NCI-H2029 (cell line): ENCODE results near the gene SPACA9.

Experiments used
- DNase-seq: peaks from one replicate; lab custom pipeline; 2025; lab: John Stamatoyannopoulos, UW

Gene SPACA9

GRCh38 chr9:132894346-132894745 lies 15.6 kb downstream of the SPACA9 start:
- DNase-seq = no peak

GRCh38 chr9:132894862-132895835 lies 16.5 kb downstream of the SPACA9 start:
- peak; percentile 88 for DNase-seq

GRCh38 chr9:132896264-132896663 lies 17.6 kb downstream of the SPACA9 start:
- no peak for DNase-seq

- no peak for DNase-seq
These were observed 18.2 kb downstream of the SPACA9 start for GRCh38 chr9:132896906-132897305.

GRCh38 chr9:132898051-132898450 lies 19.4 kb downstream of the SPACA9 start:
- DNase-seq = no peak

GRCh38 chr9:132901858-132902831 lies 23.4 kb downstream of the SPACA9 start:
- peak; percentile 55 for DNase-seq

- no peak for DNase-seq
These were observed 25.1 kb downstream of the SPACA9 start for GRCh38 chr9:132903574-132904492.

- DNase-seq = no peak
These were observed 27.0 kb downstream of the SPACA9 start for GRCh38 chr9:132905726-132906125.

- no peak for DNase-seq
These were observed 29.9 kb downstream of the SPACA9 start for GRCh38 chr9:132908635-132909034.

GRCh38 chr9:132909311-132909710 lies 30.6 kb downstream of the SPACA9 start:
- no peak for DNase-seq

GRCh38 chr9:132910376-132910775 lies 31.7 kb downstream of the SPACA9 start:
- DNase-seq = no peak

- DNase-seq = no peak
These were observed 33.4 kb downstream of the SPACA9 start for GRCh38 chr9:132912131-132912530.

- no peak for DNase-seq
These were observed 36.2 kb downstream of the SPACA9 start for GRCh38 chr9:132914924-132915323.

- no peak for DNase-seq
These were observed 41.0 kb downstream of the SPACA9 start for GRCh38 chr9:132919614-132920268.

- no peak for DNase-seq
These were observed 44.7 kb downstream of the SPACA9 start for GRCh38 chr9:132923346-132923902.

- DNase-seq = no peak
These were observed 49.0 kb downstream of the SPACA9 start for GRCh38 chr9:132927704-132928103.

- DNase-seq = no peak
These were observed 52.6 kb downstream of the SPACA9 start for GRCh38 chr9:132931178-132931735.

- no peak for DNase-seq
These were observed 56.3 kb downstream of the SPACA9 start for GRCh38 chr9:132935026-132935425.

- DNase-seq = no peak
These were observed 58.8 kb downstream of the SPACA9 start for GRCh38 chr9:132937463-132937901.

- no peak for DNase-seq
These were observed 60.5 kb downstream of the SPACA9 start for GRCh38 chr9:132939169-132939568.
